Activated gamma-delta T cell (primary cell): ENCODE measurements around the gene RING1.
"Not testable (repeated sequence)": the region's sequence is repeated elsewhere in the genome, so short reads cannot be mapped to it uniquely, and the experiment has no call there.

ENCODE experiments used
- DNase-seq: peaks from one replicate; lab custom pipeline; 2025; lab: John Stamatoyannopoulos, UW

RING1 gene

DNA sequence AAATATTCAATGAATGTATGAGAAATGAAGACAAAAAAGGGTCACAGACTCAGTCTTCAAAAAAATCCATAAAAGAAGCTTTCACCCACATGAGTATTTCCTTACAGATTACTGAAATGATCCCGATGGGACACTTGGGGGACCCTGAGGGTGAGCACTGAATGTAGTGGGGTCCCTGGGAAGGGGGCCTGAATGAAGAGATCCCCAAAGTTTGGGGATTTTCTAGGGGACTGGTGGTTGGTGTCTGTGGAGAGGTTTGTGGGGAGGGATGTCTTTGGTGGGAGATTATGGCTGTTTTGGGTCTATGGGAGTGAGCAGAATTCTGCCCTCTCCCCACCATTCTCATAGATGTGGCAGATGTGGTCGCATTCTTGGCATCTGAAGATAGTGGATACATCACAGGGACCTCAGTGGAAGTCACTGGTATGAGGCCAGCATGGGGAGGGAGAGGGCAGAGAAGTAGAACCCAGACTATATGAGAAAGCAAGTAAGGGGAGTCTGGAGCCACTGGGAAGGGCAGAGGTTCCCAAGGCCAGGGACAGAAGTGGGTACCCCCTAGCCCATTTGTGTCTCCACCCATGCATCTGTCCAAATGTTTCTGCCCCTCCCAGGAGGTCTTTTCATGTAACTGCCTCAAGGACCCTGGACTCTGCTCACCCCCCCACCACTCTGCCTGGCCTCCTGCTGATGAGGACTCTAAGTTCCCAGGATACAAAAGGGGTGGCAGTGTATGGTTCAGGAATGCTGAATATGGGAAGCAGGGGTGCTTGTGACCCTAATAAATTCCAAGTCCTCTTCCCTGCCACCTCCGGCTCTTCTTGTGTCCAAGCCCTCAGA, 2.1 kb upstream of the RING1 start:
- no peak for DNase-seq

DNA sequence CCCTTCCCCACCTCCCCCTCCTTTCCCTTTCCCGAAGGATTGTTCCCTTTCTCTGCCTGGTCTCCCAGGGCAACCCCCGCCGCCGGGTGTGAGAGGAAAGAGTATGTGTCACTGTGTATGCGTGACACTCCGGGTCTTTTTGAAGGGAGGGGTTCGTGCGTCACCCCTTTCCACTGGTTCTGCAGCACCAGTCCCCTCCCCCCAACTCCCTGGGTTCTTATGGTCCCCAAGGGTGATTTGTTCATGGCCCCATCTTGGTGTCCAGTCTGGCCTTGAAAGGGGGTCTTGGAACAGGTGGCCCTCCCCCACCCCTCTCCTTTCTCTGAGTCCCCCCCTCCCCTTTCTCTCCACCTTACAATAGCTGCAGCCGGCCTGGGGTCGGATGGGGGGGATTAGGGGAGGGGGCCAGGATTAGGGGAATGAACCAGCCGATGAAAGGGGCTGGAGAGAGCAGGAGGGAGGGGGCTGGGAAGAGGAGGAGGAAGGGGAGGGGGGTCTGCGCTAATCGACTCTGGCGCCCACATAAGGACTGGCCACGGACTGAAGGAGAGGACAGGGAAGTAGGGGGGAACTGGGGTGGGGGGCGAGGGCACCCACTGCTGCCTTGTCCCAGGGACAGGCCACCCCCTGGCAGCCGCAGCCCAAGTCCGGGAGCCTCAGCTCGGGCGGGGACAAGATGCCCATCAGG, 1.3 kb upstream of the RING1 start:
- DNase-seq = no peak

GRCh38 chr6:33207552-33208090, 679 bp upstream of the RING1 start:
- no peak for DNase-seq

DNA sequence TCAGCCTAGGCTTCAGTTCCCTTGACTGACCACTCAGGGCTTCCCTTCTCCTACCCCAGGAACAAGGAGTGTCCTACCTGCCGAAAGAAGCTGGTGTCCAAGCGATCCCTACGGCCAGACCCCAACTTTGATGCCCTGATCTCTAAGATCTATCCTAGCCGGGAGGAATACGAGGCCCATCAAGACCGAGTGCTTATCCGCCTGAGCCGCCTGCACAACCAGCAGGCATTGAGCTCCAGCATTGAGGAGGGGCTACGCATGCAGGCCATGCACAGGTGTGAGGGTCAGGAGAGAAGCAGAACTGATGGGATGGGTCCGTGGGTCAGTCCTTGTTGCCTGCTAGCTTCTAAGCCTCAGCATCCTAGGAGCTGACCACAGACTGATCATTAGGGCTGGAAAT, 1.6 kb downstream of the RING1 start:
- DNase-seq = no peak

DNA sequence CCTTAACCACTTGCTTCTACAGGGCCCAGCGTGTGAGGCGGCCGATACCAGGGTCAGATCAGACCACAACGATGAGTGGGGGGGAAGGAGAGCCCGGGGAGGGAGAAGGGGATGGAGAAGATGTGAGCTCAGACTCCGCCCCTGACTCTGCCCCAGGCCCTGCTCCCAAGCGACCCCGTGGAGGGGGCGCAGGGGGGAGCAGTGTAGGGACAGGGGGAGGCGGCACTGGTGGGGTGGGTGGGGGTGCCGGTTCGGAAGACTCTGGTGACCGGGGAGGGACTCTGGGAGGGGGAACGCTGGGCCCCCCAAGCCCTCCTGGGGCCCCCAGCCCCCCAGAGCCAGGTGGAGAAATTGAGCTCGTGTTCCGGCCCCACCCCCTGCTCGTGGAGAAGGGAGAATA, 2.8 kb downstream of the RING1 start:
- DNase-seq = no peak

- no peak for DNase-seq
These were observed 3.5 kb downstream of the RING1 start for GRCh38 chr6:33211666-33212422.

- DNase-seq = no peak
These were observed 4.5 kb downstream of the RING1 start for GRCh38 chr6:33212857-33213165.

GRCh38 chr6:33213166-33213988, 5.1 kb downstream of the RING1 start:
- no peak for DNase-seq

DNA sequence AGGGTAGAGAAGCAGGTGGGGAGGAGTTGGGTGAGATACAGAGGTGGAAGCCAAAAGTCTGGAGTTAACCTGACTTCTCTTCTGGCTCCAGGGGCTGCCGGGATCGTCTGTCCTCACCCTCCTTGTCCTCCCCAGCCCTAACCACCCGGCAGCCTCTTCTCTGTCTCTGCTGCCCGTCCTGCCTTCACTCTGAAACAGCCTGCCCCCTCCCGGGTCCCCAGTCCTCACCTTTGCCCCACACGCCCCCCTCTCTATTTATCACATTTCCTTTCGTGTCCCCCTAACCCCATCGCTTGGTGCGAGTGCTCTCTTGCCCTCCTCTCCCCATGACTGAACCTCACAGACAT, 5.7 kb downstream of the RING1 start:
- no peak for DNase-seq

- DNase-seq = no peak
These were observed 7.2 kb downstream of the RING1 start for GRCh38 chr6:33215271-33216116.

GRCh38 chr6:33216117-33216649, 7.9 kb downstream of the RING1 start:
- no peak for DNase-seq

- no peak for DNase-seq
These were observed 8.9 kb downstream of the RING1 start for GRCh38 chr6:33217246-33217645.

GRCh38 chr6:33217681-33218080, 9.4 kb downstream of the RING1 start:
- no peak for DNase-seq

- not testable (repeated sequence) for DNase-seq
These were observed 18.3 kb downstream of the RING1 start for GRCh38 chr6:33226503-33227120.

DNA sequence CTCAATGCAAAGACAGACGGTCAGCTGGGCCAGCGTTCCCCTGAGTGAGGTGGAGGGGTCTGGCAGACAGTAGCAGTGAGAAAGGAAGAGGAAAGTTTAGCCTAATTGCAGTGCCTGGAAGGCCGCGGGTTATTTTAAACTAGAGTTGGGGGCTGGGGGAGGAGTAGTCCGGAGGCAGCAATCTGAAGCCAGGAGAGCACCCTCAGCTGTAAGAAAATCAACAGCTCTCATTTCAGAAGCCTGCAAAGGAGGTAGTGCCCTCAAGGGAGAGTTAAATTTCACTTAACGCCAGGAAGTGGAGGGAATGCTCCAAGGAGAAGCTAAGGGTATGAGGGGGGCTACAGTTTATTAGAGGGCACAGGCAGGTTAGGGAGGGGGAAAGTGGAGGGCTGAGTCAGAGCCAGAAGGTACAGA, 26.9 kb downstream of the RING1 start:
- no peak for DNase-seq

GRCh38 chr6:33236328-33236727, 28.0 kb downstream of the RING1 start:
- no peak for DNase-seq

DNA sequence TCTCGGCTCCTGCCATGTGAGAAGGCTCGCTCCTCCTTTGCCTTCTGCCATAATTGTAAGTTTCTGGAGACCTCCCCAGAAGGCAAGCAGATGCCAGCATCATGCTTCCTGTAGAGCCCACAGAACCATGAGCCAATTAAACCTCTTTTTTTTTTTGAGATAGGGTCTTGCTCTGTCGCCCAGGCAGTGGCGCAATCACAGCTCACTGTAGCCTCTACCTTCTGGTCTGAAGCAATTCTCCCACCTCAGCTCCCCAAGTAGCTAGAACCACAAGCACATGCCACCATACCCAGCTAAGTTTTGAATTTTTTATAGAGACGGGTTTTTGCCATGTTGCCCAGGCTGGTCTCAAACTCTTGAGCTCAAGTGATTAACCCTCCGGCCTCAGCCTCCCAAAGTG, 28.6 kb downstream of the RING1 start:
- no peak for DNase-seq

GRCh38 chr6:33237741-33238140, 29.4 kb downstream of the RING1 start:
- no peak for DNase-seq

DNA sequence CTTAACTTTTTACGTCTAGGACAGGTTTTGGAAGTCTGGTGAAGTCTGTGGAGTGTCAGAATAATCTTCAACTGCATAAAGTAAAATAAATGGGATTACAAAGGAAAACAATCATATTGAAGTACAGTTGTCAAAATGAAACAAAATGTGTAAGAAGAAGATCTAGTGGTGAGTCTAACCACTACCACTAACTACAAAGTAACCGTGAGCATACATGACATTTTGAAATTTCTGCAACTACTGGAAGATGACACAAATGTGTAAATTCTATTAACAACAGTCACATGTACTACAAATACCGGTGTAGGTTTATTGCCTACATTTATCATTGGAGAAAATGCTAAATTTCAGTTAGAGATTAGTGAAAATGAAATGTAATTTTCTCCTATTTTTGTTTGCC, 33.7 kb downstream of the RING1 start:
- no peak for DNase-seq

GRCh38 chr6:33243476-33243875, 35.2 kb downstream of the RING1 start:
- DNase-seq = no peak
